GM18502 (cell line): ENCODE data around the gene IL17F.

Experiments used
- ATAC-seq: cut with Tn5 transposase; IDR thresholded peaks from one replicate; pipeline ENCODE4 v1.9.1; 2021; ENCODE audit warnings: mild to moderate bottlenecking; ENCODE audit not compliant: unreplicated experiment, poor library complexity

Gene IL17F

GRCh38 chr6:52195886-52196285, 48.4 kb downstream of the IL17F start:
- no peak for ATAC-seq

- ATAC-seq, result no peak
Observed at GRCh38 chr6:52191824-52192223, 52.5 kb downstream of the IL17F start.

GRCh38 chr6:52190409-52190808, 53.9 kb downstream of the IL17F start:
- peak; percentile 57 for ATAC-seq

GRCh38 chr6:52189974-52190373, 54.3 kb downstream of the IL17F start:
- ATAC-seq, result no peak

- no peak for ATAC-seq
Observed at GRCh38 chr6:52187098-52187497, 57.2 kb downstream of the IL17F start.
